Measurements from ENCODE around the gene FRMD6. TPM values are rescaled to one million over a fixed set of nuclear protein-coding genes. Genes with fewer than 3 reads are reported as not detected.

FRMD6 gene
- total and polyA plus RNA-seq, 7 donors = 1.6 to 85.6 (median 38.3) TPM

- DNase-seq = no peak
These were observed 66.1 kb downstream of the FRMD6 start for GRCh38 chr14:51717766-51718165.

GRCh38 chr14:51719955-51720354, 68.2 kb downstream of the FRMD6 start:
- WGBS, 2 donors = 93 to 97% methylated on average over 17 of the region's 17 CpGs
- Histone ChIP-seq H3K4me1 (no peaks in the 10 kb centered on the region), H3K9me3 (no peaks in the 10 kb centered on the region), H3K36me3 (peaks cover 13 to 89% (median 42%) of the 10 kb centered on the region in 4 donors), H3K27ac (no peak overlapping the region), H3K27me3 (no peaks in the 10 kb centered on the region), H3K4me3 (no peak overlapping the region)
- DNase-seq = no peak
- intact Hi-C loops (cut with DNase I) = no loop called here
- TF ChIP-seq POLR2A (IDR thresholded peaks at IDR 0.05) = no peak
- no peak for TF ChIP-seq CTCF (IDR thresholded peaks at IDR 0.05)
- no peak for TF ChIP-seq EP300 (IDR thresholded peaks at IDR 0.05)
- TF ChIP-seq POLR2AphosphoS5 (IDR thresholded peaks at IDR 0.05) = no peak

More at GRCh38 chr14:51717766-51718165, 66.1 kb downstream of the FRMD6 start:
- TF ChIP-seq POLR2A (IDR thresholded peaks at IDR 0.05) = no peak
- no peak for TF ChIP-seq POLR2AphosphoS5 (IDR thresholded peaks at IDR 0.05)
- TF ChIP-seq EP300 (IDR thresholded peaks at IDR 0.05) = no peak
- no peak for TF ChIP-seq CTCF (IDR thresholded peaks at IDR 0.05)
- Histone ChIP-seq H3K4me3 (no peak overlapping the region), H3K27ac (no peak overlapping the region), H3K27me3 (no peaks in the 10 kb centered on the region), H3K9me3 (no peaks in the 10 kb centered on the region), H3K4me1 (no peaks in the 10 kb centered on the region), H3K36me3 (peaks cover 13 to 71% (median 35%) of the 10 kb centered on the region in 4 donors)
- intact Hi-C loops (cut with DNase I) = no loop called here
- 90 to 96% methylated on average over 3 of the region's 3 CpGs for WGBS, 2 donors

GRCh38 chr14:51723990-51724389, 72.3 kb downstream of the FRMD6 start:
- H3K27ac ChIP-seq = no peak overlapping the region
- no peaks in the 10 kb centered on the region for H3K9me3 ChIP-seq
- DNase-seq = no peak
- H3K36me3 ChIP-seq = peaks cover 13 to 98% (median 41%) of the 10 kb centered on the region in 4 donors
- no peak for TF ChIP-seq EP300 (IDR thresholded peaks at IDR 0.05)
- no peak for TF ChIP-seq CTCF (IDR thresholded peaks at IDR 0.05)
- no peak for TF ChIP-seq POLR2A (IDR thresholded peaks at IDR 0.05)
- no peak for TF ChIP-seq POLR2AphosphoS5 (IDR thresholded peaks at IDR 0.05)
- no peaks in the 10 kb centered on the region for H3K27me3 ChIP-seq
- H3K4me3 ChIP-seq = no peak overlapping the region
- no peaks in the 10 kb centered on the region for H3K4me1 ChIP-seq
- WGBS, 2 donors = 91 to 95% methylated on average over 3 of the region's 3 CpGs
- intact Hi-C loops (cut with DNase I) = no loop called here

- Histone ChIP-seq H3K27me3 (no peaks in the 10 kb centered on the region), H3K9me3 (no peaks in the 10 kb centered on the region), H3K4me3 (no peak overlapping the region), H3K36me3 (peaks cover 13 to 98% (median 38%) of the 10 kb centered on the region in 4 donors), H3K27ac (no peak overlapping the region), H3K4me1 (no peaks in the 10 kb centered on the region)
- no peak for DNase-seq
- intact Hi-C loops (cut with DNase I) = no loop called here
- 93 to 94% methylated on average over 3 of the region's 3 CpGs for WGBS, 2 donors
- no peak for TF ChIP-seq POLR2A (IDR thresholded peaks at IDR 0.05)
- TF ChIP-seq EP300 (IDR thresholded peaks at IDR 0.05) = no peak
These were observed 72.9 kb downstream of the FRMD6 start for GRCh38 chr14:51724650-51725049.

- intact Hi-C loops (cut with DNase I) = no loop called here
- H3K27me3 ChIP-seq = no peaks in the 10 kb centered on the region
- H3K36me3 ChIP-seq = peaks cover 10 to 98% (median 34%) of the 10 kb centered on the region in 4 donors
- no peaks in the 10 kb centered on the region for H3K4me1 ChIP-seq
- no peak for DNase-seq
- TF ChIP-seq EP300 (IDR thresholded peaks at IDR 0.05) = no peak
- no peak for TF ChIP-seq POLR2AphosphoS5 (IDR thresholded peaks at IDR 0.05)
- TF ChIP-seq CTCF (IDR thresholded peaks at IDR 0.05) = no peak
- no peak for TF ChIP-seq POLR2A (IDR thresholded peaks at IDR 0.05)
- no peak overlapping the region for H3K27ac ChIP-seq
- WGBS, 2 donors = 89 to 92% methylated on average over 3 of the region's 3 CpGs
- no peak overlapping the region for H3K4me3 ChIP-seq
- H3K9me3 ChIP-seq = no peaks in the 10 kb centered on the region
These were observed 73.4 kb downstream of the FRMD6 start for GRCh38 chr14:51725061-51725460.
